MM.1S (cell line): ENCODE results near the gene PRKD1.

ENCODE experiments used
- EZH2 ChIP-seq: fragments of 300-600 bp; sonication (generic); optimal IDR thresholded peaks from 2 replicates; pipeline ENCODE3; 2017; ENCODE audit warnings: low read depth, mild to moderate bottlenecking, antibody characterized with exemption, low read length, mixed read lengths
- TF ChIP-seq, protein P1 (sequence below): fragments of 300-600 bp; sonication (generic); IDR thresholded peaks from 2 replicates; pipeline ENCODE4 v1.5.1; 2016; ENCODE audit warnings: antibody characterized with exemption, low read length, mixed read lengths

GRCh38 chr14:29926701-29927375 is 809 bp downstream of the PRKD1 start:
- TF ChIP-seq, protein P1, sequence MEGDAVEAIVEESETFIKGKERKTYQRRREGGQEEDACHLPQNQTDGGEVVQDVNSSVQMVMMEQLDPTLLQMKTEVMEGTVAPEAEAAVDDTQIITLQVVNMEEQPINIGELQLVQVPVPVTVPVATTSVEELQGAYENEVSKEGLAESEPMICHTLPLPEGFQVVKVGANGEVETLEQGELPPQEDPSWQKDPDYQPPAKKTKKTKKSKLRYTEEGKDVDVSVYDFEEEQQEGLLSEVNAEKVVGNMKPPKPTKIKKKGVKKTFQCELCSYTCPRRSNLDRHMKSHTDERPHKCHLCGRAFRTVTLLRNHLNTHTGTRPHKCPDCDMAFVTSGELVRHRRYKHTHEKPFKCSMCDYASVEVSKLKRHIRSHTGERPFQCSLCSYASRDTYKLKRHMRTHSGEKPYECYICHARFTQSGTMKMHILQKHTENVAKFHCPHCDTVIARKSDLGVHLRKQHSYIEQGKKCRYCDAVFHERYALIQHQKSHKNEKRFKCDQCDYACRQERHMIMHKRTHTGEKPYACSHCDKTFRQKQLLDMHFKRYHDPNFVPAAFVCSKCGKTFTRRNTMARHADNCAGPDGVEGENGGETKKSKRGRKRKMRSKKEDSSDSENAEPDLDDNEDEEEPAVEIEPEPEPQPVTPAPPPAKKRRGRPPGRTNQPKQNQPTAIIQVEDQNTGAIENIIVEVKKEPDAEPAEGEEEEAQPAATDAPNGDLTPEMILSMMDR = 0 out of 2 replicates have a peak, but pooled peaks have one; percentile 5
- TF ChIP-seq EZH2 = no peak
